HG02970 (cell line): ENCODE data around the gene CNTN1.

Experiments used
- ATAC-seq: cut with Tn5 transposase; IDR thresholded peaks from one replicate; pipeline ENCODE4 v1.9.1; 2021; ENCODE audit warnings: mild to moderate bottlenecking, moderate library complexity, moderate number of reproducible peaks; ENCODE audit not compliant: unreplicated experiment, low FRiP score

The CNTN1 gene

GRCh38 chr12:40691913-40692764 lies at the start of gene CNTN1:
Gene CNTN1 (plus strand): TSS chr12:40692439.
- ATAC-seq, result no peak

DNA sequence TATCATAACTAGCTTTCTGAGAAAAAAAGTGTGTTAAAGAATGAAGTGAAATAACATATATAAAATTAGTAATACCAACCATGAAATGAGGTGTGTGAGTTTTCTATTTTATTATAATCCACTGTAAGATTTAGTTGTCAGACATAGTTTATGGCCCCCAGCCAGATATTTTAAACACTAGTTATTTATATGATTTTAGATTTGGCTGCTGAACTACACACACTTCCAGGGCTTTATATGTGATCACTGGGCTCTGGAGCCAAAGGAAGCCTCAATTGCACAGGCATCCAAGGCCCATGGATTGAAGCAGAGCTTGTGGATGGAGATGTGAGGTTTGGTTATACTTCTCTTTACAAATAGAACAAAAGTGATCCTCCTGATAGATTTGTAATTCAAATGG lies 48.7 kb upstream of the CNTN1 start:
- ATAC-seq, result no peak

GRCh38 chr12:40643976-40644375 lies 48.3 kb upstream of the CNTN1 start:
- ATAC-seq, result no peak

GRCh38 chr12:40644708-40645107 lies 47.5 kb upstream of the CNTN1 start:
- ATAC-seq, result no peak

DNA sequence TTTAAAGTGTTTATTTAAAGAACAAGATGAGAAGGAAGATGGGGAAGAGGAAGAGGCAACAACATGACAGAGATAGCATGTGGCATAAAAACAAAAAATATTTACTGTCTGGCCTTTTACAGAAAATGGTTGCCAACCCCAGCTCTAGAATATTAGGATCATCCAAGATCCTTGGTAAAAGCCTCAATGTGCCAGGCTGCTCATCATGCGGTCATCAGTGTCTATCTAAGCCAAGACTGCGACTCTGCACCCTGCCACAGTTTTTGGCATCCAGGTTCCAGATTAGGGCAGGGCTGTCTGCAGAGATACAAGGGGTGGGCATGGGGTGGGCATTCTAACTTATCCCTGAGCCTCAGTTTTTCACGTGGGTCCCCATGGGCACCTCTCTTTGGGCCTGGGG lies 46.9 kb upstream of the CNTN1 start:
- ATAC-seq, result no peak

DNA sequence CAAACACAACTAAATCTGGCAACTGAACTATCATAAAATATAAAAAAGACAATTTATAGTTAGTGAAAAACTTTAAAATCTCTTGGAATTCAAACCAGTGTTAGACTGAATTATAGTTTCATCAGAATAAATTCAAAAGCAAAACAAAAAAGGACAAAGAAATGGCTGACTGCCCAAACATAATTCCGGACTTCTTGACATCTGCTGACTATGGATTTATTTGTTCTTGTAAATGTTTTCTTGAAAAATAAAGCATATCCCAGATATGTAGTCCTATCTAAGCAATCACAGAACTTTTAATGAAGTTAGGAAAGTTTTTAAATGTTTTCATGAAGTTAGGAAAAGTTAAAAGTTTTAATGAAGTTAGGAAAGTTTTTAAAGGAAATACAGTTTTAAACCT lies 45.8 kb upstream of the CNTN1 start:
- no peak for ATAC-seq

GRCh38 chr12:40646911-40647310 lies 45.3 kb upstream of the CNTN1 start:
- no peak for ATAC-seq

- no peak for ATAC-seq
Observed at GRCh38 chr12:40647651-40648050, 44.6 kb upstream of the CNTN1 start.

DNA sequence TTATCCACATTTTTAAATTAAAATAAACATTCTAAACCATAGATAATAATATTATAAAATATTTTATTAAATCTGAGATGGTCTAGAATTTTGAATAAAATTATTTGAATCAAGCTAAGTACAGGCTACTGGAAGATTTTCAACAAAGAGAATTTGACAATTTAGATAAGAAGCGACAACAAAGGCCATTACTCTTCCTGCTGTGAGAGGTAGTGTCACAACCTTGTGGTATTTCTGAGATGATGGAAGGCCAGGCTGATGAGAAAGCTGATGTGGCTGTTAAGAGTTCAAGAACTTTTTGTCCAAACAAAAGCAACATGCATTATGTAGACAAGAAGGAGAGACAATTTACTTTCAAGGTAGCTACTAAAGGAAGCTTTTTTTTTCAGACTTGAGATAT lies 43.7 kb upstream of the CNTN1 start:
- no peak for ATAC-seq

DNA sequence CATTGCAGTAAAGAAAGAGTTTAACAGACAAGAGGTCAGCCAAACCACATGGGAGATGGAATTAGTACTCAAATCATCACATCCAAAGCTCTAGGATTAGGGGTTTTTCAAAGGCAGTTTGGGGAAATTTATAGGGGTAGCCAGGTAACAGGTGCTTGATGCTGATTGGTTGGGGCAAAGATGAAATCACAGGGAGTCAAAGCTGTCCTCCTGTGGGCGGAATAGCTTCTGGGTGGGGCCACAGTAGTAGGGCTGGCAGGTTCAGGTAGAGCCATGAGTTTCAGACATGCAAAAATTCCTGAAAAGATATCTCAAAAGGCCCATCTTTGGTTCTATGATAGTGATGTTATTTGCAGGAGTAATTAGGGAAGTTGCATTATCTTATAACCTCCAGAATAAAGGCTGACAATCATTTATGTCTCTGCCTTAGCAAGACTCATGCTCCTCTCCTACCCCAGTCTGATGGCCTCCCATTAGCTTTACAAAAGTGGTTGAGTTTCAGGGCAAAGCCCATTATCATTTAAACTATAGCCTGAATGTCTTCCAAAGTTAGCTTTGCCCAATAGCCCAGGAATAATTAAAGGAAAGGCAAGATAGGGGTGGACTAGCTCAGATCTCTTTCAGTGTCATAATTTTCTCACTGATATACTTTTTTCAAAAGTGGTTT lies 42.1 kb upstream of the CNTN1 start:
- no peak for ATAC-seq

GRCh38 chr12:40655451-40655850 lies 36.8 kb upstream of the CNTN1 start:
- ATAC-seq, result no peak

GRCh38 chr12:40662366-40662765 lies 29.9 kb upstream of the CNTN1 start:
- no peak for ATAC-seq

GRCh38 chr12:40663781-40664180 lies 28.5 kb upstream of the CNTN1 start:
- ATAC-seq, result no peak

DNA sequence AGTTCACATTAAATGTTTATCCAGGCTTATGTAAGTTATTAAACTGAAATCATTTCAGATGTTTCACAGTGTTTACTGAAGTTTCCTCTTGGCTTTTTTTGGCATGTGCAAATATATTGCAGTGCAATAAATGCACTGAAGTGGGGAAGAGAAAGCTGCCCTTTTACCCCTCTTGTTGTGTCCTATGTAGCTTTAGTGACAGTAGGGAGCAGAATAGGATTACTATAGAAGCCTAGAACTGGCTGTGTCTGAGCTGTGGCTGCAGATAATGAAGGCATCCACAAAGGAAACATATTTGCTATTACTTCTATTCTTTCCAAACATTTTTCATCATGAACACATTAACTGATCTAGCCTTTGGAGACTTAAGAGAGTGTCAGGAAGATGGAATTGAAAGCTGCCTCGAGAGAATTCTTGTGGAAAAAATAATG lies 24.1 kb upstream of the CNTN1 start:
- ATAC-seq, result no peak

GRCh38 chr12:40672741-40673271 lies 19.4 kb upstream of the CNTN1 start:
- no peak for ATAC-seq

DNA sequence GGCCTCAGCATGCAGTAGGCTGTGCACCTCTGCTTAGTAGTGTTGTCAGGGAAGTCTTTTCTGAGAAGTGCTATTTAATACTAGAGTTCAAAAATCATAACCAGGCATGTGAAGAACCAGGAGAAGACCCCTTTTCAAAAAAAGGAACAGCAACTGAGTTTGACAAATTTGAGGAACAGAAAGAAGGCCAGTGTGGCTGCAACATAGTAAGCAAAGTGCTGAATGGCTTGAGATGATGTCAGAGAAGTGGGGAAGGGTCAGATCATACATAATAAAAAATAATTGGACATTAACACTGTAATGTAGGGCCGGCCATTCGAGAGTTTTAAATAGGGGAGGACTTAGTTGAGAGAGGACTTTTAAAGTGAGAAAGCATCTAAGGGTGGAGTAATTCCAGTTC lies 11.1 kb upstream of the CNTN1 start:
- ATAC-seq, result no peak

GRCh38 chr12:40684986-40685385 lies 7.3 kb upstream of the CNTN1 start:
- no peak for ATAC-seq

DNA sequence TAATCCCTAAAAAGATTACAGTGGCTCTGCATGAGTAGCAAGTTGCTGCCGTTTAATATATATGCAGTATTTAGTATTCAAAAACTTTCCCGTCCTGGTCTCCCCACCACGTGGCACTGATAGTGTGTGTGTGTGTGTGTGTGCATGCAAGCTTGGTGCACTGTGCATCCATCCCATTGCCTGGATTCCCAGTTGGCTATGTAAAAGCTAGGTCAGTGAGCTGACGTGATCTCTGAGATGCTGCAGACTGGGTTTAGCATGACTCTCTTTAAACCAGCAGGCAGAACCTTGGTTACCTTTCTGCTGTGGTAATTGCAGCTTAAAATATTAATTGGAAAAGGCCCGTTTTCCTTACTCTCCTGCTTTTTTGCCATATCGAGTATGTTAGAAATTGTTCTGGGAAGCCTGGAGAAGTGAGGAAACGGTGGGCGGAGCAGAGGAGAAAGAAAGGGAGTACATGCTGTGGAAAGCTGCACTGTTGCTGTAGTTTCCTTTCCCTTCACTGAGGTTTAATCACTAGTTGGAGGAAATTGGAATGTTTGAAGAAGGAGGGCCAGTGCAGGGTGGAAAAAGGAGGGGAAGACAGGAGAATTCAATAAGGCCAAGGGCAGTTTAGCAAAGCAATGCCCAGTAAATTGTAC lies 4.0 kb upstream of the CNTN1 start:
- no peak for ATAC-seq

DNA sequence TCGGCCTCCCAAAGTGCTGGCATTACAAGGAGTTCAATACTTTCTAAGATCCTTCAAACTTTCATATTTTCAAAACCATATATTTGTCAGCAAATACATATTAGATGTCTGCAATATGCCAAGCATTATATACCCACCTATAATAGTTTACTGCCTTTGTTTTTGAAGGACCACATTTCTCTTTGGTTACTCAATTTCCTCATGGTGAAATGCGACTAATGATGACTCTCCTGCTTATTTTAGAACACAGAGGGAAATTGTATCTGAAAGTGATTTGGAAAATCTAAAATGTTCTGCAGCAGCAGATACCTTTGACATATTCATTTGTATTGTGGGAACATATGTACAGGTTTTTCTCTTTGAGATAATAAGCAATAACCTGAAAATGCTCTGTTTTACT lies 2.7 kb upstream of the CNTN1 start:
- no peak for ATAC-seq

DNA sequence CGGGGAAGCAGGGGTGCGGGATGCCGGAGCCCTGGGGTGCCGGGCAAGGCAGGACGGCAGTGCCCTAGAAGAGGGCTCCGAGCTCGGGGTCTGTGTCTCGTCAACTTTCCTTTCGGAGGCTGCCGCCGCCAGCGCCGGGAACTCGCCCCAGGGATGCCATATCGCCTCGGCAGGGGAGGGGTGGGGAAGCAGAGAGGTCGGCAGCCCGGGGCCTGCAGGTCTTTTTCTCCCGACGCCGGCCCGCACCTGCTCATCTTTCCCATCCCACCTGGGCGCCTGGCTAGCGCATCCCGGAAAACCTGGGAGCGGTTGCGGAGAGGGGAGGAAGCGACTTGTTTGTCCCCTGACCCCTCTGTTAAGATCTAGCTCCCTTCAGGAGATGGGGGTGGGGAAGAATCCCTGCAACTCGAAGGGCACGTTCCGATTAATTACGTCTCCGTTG lies 547 bp downstream of the CNTN1 start:
- ATAC-seq, result no peak

DNA sequence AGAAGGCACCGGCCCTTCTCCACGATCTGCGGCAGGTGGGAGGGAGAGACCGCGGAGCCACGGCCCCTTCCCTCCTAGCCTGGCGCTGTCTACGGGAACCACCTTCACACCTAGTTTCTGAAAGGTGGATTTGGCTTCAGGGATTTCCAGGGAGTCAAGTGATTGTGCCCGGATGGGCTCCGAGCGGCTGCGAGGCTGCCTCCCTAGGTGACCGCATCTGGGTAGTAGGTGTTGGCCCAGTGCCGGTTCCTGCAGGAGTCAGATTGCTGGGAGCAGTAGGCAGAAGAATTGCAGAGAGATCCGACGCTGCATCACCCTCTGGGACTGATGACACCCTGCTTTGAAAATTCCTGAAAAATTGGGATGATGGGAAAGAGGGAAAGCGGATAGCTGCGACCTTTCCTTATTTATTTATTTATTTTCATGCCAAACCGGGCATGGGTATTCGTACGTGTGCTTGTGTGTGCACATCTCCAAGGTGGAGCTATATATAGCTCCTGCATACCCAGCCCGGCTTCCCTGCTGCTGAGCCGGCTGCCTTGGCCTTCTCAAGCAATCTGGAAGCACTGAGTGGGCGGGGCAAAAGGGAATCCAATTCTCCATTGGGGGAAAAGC lies 1.1 kb downstream of the CNTN1 start:
- ATAC-seq, result no peak
